GM18526 (cell line): ENCODE data around the gene DMD.

Source experiments
- POLR2A ChIP-seq: IDR thresholded peaks from 3 replicates; pipeline ENCODE4 v1.6.1; 2011; ENCODE audit not compliant: insufficient read length; ENCODE audit errors: extremely low read depth

The DMD gene

GRCh38 chrX:31258166-31258565, 1953.2 kb downstream of the DMD start:
- no peak for TF ChIP-seq POLR2A

GRCh38 chrX:31255310-31256033, 1955.9 kb downstream of the DMD start:
- no peak for TF ChIP-seq POLR2A

- no peak for TF ChIP-seq POLR2A
Measured at GRCh38 chrX:31252133-31252532, 1959.2 kb downstream of the DMD start.

- TF ChIP-seq POLR2A = no peak
Measured at GRCh38 chrX:31251336-31251735, 1960.0 kb downstream of the DMD start.

DNA sequence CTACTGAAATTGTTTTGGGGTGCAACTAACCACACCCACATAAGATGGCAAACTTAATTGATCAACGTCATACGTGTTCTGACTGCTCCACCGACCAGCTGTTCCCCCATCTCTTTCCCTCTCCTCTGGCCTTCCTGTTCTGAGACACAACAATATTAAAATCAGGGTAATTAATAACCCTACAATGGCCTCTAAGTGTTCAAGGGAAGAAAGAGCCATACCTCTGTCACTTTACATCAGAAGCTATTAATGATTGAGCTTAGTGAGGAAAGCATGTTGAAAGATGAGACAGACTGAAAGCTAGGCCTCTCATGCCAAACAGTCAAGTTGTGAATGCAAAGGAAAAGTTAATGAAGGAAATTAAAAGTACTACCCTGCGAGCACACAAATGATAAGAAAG, 1965.6 kb downstream of the DMD start:
- TF ChIP-seq POLR2A = no peak

- TF ChIP-seq POLR2A = no peak
Measured at GRCh38 chrX:31243804-31244203, 1967.5 kb downstream of the DMD start.

DNA sequence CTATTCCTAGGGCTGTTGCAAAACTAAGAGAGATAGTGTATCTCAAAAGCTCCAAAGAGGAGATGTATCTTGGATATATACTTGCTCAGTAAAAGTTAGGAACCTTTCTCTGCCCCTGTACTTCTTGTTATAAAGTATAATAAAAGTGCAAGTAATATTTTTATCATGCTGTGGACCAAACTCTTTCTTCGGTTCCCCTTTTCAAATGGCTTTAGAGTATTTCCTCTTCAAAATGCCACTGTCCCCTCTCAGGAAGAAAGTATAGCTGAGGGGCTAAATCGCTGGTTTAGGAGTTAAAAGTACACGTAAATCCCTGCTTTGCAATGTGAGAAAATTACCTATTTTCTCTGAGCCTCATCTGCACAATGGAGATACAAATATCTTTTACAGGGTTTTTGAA, 1970.4 kb downstream of the DMD start:
- no peak for TF ChIP-seq POLR2A

- TF ChIP-seq POLR2A = no peak
Measured at GRCh38 chrX:31237189-31237588, 1974.2 kb downstream of the DMD start.

DNA sequence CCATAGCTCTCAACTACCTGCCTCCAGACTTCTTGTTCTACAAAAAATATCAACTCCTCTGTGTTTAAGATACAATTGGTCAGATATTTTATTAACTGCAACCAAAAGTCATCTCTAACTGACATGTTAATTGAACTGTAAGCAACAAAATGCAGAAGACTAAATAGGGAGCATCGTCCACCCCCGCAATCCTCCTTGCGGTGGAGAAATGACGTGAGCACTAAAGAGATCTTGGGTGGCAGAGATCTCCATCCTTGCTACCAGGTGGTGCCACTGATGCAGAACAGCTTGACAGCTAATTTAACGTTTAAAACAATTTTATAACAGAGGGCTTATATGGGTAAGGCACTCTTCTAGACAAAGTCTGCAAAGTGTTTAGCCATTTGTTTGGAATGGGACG, 1975.1 kb downstream of the DMD start:
- TF ChIP-seq POLR2A = no peak

DNA sequence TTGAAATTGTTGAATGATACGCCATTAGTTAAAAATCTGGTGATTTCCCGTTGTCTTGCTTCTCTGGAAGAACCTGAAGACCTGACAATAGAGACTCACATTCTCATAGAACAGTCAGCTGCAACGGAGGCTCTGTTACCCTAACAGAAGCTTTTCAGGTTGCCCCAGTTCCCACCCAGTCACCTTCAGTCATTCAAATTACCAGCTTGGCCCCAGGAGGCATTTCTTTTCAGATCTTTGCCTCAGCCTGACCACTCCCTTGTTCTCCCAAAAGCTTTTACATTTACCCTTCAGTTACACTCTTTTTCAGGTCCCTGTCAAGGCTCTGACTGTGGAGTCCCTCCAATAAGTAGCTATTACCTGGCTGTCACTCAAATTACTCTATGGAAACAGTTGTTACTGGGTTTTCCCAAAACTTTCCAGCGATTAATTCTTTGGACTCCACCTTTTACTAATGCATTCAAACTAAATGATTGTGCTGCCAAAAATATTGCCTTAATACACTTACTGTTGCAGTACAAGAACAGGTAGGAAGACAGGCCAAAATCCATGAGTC, 1977.3 kb downstream of the DMD start:
- no peak for TF ChIP-seq POLR2A

DNA sequence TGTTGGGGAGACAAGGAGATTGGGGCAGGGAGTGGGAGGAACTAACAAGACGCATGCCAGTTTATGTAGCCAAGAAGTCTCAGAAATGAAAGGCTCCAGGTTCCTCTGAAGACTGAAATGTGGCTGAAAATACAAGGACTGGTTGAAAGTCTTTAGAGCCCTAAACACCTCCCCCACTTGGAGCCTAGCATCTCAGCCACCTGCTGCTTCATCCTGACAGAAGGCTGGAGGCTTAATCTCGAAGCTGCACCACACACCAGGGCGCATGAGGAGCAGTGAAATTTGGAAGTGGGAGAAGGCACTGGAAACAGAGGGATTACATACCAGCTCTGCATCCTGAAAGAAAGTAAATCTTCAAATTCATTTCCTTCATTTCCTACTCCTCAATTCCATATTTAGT, 1978.8 kb downstream of the DMD start:
- no peak for TF ChIP-seq POLR2A

DNA sequence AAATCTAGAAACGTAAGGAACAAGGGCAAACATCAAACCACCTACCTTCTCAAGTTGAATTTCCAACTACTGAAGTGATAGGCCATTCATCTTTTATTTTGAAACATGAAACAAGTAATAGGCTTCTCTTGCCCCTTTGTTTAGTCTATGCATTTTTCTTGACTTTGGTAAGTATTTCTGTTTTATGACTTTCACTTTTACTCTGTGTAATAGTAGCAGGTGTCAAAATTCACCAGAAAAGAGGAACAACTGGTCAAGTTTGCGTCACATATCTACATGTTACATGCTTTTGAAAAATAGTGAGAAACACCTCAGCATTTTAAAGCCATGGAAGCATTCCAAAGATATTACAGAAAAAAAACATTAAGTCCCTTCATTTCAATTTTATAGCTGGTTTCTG, 1982.4 kb downstream of the DMD start:
- no peak for TF ChIP-seq POLR2A

DNA sequence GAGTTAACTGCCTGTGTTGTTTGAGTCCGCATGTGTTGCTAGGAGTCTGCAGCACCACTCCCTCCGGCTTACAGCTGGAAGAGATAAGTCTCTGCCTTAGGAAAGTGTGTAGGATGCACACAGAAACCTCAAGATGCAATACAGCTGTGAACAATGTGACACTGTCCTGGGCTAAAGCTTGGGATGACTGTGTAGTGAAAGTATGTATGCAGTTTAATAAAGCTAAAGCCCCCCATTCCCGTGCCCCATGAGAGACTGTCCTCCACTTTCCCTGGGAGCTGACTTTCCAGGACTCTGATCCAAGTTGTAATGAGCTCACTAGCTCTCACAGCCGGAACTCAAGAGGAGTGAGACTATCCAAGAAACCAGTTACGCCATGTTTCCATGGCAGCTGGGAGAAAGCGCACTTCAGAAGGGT, 1982.9 kb downstream of the DMD start:
- TF ChIP-seq POLR2A = no peak

DNA sequence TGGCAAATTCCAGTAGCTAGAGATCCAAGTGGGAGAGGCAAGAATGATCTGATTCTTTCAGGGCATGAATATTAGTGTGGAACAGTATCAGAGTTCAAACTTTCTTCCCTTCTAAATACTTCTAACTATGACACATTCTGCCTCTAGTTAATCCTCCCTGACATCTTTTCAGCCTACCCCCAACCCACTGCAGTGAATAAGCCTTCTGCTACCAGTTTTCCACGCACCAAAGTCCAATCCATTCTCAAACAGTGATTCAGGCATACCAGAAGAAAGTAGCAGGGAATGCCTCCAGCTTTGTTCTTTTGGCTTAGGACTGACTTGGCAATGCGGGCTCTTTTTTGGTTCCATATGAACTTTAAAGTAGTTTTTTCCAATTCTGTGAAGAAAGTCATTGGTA, 1984.1 kb downstream of the DMD start:
- TF ChIP-seq POLR2A = no peak

DNA sequence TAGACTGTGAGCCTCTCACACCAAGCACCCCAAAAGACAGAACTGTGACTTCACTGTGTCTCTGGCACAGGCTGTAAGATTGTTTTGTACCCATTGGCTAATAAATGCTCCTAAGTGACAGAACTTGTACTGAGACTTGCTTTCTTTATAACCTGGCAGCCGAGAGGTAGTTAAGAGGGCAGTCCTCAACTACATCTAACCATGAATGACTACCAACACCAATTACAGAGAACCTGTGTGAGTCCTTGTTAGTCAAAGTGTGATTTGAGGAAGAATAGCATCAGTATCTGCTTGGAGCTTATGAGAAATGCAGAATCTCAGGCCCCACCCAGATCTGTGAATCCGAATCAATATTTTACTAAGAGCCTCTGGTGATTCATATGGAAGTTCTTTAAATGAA, 1985.5 kb downstream of the DMD start:
- no peak for TF ChIP-seq POLR2A

DNA sequence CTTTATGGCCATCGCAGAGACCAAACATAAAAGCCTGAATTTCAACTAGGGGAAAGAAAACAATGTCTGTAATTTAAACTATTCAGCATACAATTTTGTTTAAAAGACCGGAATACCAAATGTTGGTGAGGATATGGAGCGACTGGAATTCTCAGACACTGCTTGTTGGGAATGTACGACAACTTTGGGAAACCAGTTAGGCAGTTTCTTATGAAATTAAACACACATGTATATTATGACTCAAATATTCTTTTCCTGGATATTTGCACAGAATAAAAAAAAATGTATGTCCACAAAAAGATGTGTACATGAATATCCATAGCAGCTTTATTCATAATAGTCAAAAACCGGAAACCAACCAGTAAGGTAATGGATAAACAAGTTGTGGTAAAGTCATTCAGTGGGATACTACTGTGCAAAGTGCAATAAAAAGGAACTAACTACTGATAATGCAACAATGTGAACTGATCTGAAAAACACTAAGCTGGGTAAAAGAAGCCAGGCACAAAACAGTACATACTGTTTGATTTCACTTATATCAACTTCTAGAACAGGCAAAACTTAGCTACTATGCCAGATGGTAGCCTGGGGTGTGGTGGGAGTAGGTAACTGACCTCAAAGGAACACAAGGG, 1986.9 kb downstream of the DMD start:
- TF ChIP-seq POLR2A = no peak

GRCh38 chrX:31223817-31224216, 1987.5 kb downstream of the DMD start:
- no peak for TF ChIP-seq POLR2A
